HepG2 (cell line): ENCODE results near the gene SDF2. TPM values are rescaled to one million over a fixed set of nuclear protein-coding genes. Genes with fewer than 3 reads are reported as not detected.

Experiments used
- EZH2 ChIP-seq: conservative IDR thresholded peaks from 2 replicates; pipeline ENCODE4 v1.6.1; 2012; ENCODE audit warnings: mild to moderate bottlenecking, low read depth, low read length, moderate library complexity
- FOXA3 ChIP-seq: IDR thresholded peaks from 2 replicates; pipeline ENCODE4 v1.6.1; 2016; ENCODE audit warnings: missing genetic modification reagents, missing compliant biosample characterization
- HOXA5 ChIP-seq: sonication (generic); formaldehyde crosslinking; IDR thresholded peaks from 2 replicates; pipeline ENCODE4 v1.4.0; 2020; ENCODE audit warnings: missing genetic modification reagents
- NBN ChIP-seq: fragments of 450-650 bp; conservative IDR thresholded peaks from 2 replicates; pipeline ENCODE4 v1.6.1; 2017
- NRL ChIP-seq: sonication (generic); formaldehyde crosslinking; IDR thresholded peaks from 2 replicates; pipeline ENCODE4 v1.5.0; 2020; ENCODE audit warnings: missing genetic modification reagents, mild to moderate bottlenecking, moderate library complexity, borderline replicate concordance
- POLR2AphosphoS2 ChIP-seq: IDR thresholded peaks from 2 replicates; pipeline ENCODE4 v1.6.1; 2011; ENCODE audit warnings: low read depth, low read length, improper control_type of control experiment
- SOX6 ChIP-seq, 2 experiments: fragments of 450-650 bp in 1 of 2; sonication (generic) in 1 of 2; formaldehyde crosslinking in 1 of 2; IDR thresholded peaks; 2 replicates each; pipeline versions ENCODE4 v1.4.0 to v1.6.1; 2017 to 2020; ENCODE audit warnings: antibody characterized with exemption in 1 of 2, mild to moderate bottlenecking in 1 of 2, missing genetic modification reagents in 1 of 2
- XRCC5 ChIP-seq: fragments of 200-400 bp; formaldehyde crosslinking; optimal IDR thresholded peaks from 2 replicates; pipeline ENCODE3; 2017; ENCODE audit warnings: mild to moderate bottlenecking, low read length
- YY1 ChIP-seq: IDR thresholded peaks from 2 replicates; pipeline ENCODE4 v1.6.1; 2011; ENCODE audit warnings: low read length, low read depth, moderate library complexity, mild to moderate bottlenecking; ENCODE audit not compliant: insufficient read depth, insufficient replicate concordance
- ZNF232 ChIP-seq: sonication (generic); formaldehyde crosslinking; IDR thresholded peaks from 2 replicates; pipeline ENCODE4 v1.4.0; 2020; ENCODE audit warnings: missing genetic modification reagents, borderline replicate concordance
- ZNF766 ChIP-seq: sonication (generic); formaldehyde crosslinking; IDR thresholded peaks from 2 replicates; pipeline ENCODE4 v1.5.0; 2020; ENCODE audit warnings: missing genetic modification reagents, borderline replicate concordance
- polyA plus RNA-seq, 8 experiments: library from polyadenylated mRNA; depleted of rRNA in 3 of 8; stranded (reverse) in 7 of 8; unstranded in 1 of 8; fragments of >200 nt; fragmentation: Illumina TruSeq in 4 of 8; extraction: Trizol in 4 of 8; gene quantifications; 2 replicates each; pipeline versions ENCODE4 v1.2.1 to v1.2.3, GENCODE V29; 2011 to 2016; ENCODE audit warnings: low read depth in 4 of 8, missing spikeins in 1 of 8, mixed read lengths in 1 of 8; ENCODE audit not compliant: insufficient read depth in 1 of 8
- total RNA-seq, 5 experiments: library from RNA; depleted of rRNA; stranded (reverse); fragments of >200 nt; fragmentation: Illumina TruSeq; extraction: Trizol; gene quantifications; 2 replicates each; pipeline ENCODE4 v1.2.3, GENCODE V29; 2016; ENCODE audit warnings: low read depth in 1 of 5
- TF ChIP-seq, protein P1 (sequence below): sonication (generic); formaldehyde crosslinking; IDR thresholded peaks from 2 replicates; pipeline ENCODE4 v1.8.1; 2023; ENCODE audit warnings: mild to moderate bottlenecking, missing genetic modification reagents
- TF ChIP-seq, protein P2 (sequence below): sonication (generic); formaldehyde crosslinking; IDR thresholded peaks from 2 replicates; pipeline ENCODE4 v1.8.1; 2023; ENCODE audit warnings: missing genetic modification reagents, mild to moderate bottlenecking, borderline replicate concordance
- TF ChIP-seq, protein P3 (sequence below): sonication (generic); formaldehyde crosslinking; IDR thresholded peaks from 2 replicates; pipeline ENCODE4 v1.4.0; 2020; ENCODE audit warnings: missing genetic modification reagents, borderline replicate concordance
- TF ChIP-seq, protein P4 (sequence below): sonication (generic); formaldehyde crosslinking; IDR thresholded peaks from 2 replicates; pipeline ENCODE4 v1.5.0; 2020; ENCODE audit warnings: missing genetic modification reagents
- TF ChIP-seq, protein P5 (sequence below): IDR thresholded peaks from 2 replicates; pipeline ENCODE4 v1.4.0; 2020; ENCODE audit warnings: mild to moderate bottlenecking, missing genetic modification reagents
- TF ChIP-seq, protein P6 (sequence below): sonication (generic); formaldehyde crosslinking; IDR thresholded peaks from 2 replicates; pipeline ENCODE4 v1.5.1; 2020; ENCODE audit warnings: mild to moderate bottlenecking, missing genetic modification reagents, moderate library complexity

The SDF2 gene
- total and polyA plus RNA-seq, 2 of the 13 experiments (the other 11 are each of a cell fraction or from before 2014, with no cell fraction given) = 58.2 to 58.4 TPM

DNA sequence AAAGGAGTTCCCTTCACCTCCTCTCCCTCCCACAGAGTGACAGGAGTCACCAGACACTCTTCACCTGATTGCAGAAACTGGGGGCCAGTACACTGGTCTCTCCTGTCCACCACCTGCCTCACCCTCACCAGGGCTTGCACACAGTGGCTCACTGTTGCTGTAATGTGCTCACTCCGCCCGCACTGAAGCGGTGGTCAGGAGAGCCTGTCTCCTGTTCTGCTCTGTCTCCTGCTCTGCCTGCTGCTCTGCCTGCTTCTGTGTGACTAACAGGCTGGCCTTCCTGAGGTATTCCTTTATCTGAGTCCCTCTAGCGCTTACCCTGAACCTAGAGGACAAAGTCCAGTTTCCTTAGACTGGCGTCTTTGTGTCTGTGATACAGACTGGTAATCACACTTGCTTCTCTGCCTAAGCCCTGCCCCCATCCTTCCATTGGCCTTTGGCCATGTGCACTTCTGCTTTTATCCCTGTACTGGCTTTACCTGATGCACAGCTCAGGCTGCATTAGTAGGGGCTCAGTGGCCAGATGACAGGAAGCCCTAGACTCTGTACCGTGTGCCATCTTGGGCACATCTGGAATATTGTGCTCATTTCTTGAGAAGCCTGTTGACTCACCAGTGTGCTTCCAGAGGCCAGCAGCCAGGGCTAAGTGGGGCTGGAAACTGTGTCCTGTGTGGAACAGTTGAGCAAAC is 36.7 kb upstream of the SDF2 start (continued):
- TF ChIP-seq, protein P1, sequence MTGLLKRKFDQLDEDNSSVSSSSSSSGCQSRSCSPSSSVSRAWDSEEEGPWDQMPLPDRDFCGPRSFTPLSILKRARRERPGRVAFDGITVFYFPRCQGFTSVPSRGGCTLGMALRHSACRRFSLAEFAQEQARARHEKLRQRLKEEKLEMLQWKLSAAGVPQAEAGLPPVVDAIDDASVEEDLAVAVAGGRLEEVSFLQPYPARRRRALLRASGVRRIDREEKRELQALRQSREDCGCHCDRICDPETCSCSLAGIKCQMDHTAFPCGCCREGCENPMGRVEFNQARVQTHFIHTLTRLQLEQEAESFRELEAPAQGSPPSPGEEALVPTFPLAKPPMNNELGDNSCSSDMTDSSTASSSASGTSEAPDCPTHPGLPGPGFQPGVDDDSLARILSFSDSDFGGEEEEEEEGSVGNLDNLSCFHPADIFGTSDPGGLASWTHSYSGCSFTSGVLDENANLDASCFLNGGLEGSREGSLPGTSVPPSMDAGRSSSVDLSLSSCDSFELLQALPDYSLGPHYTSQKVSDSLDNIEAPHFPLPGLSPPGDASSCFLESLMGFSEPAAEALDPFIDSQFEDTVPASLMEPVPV = peak; percentile 80
- TF ChIP-seq, protein P2, sequence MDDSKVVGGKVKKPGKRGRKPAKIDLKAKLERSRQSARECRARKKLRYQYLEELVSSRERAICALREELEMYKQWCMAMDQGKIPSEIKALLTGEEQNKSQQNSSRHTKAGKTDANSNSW (CRISPR knock-in tag) = peak; percentile 46; the same call in 1 of the 2 replicates
- TF ChIP-seq, protein P3, sequence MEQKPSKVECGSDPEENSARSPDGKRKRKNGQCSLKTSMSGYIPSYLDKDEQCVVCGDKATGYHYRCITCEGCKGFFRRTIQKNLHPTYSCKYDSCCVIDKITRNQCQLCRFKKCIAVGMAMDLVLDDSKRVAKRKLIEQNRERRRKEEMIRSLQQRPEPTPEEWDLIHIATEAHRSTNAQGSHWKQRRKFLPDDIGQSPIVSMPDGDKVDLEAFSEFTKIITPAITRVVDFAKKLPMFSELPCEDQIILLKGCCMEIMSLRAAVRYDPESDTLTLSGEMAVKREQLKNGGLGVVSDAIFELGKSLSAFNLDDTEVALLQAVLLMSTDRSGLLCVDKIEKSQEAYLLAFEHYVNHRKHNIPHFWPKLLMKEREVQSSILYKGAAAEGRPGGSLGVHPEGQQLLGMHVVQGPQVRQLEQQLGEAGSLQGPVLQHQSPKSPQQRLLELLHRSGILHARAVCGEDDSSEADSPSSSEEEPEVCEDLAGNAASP (CRISPR knock-in tag) = peak; percentile 18; the same call in 1 of the 2 replicates
- TF ChIP-seq, protein P4, sequence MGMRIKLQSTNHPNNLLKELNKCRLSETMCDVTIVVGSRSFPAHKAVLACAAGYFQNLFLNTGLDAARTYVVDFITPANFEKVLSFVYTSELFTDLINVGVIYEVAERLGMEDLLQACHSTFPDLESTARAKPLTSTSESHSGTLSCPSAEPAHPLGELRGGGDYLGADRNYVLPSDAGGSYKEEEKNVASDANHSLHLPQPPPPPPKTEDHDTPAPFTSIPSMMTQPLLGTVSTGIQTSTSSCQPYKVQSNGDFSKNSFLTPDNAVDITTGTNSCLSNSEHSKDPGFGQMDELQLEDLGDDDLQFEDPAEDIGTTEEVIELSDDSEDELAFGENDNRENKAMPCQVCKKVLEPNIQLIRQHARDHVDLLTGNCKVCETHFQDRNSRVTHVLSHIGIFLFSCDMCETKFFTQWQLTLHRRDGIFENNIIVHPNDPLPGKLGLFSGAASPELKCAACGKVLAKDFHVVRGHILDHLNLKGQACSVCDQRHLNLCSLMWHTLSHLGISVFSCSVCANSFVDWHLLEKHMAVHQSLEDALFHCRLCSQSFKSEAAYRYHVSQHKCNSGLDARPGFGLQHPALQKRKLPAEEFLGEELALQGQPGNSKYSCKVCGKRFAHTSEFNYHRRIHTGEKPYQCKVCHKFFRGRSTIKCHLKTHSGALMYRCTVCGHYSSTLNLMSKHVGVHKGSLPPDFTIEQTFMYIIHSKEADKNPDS (CRISPR knock-in tag) = no peak
- TF ChIP-seq NBN (no peak), ZNF766 (CRISPR knock-in tag) (0 out of 2 replicates have a peak, but pooled peaks have one; percentile 45), NRL (CRISPR knock-in tag) (no peak), SOX6 (IDR thresholded peaks at IDR 0.05) (no peak), SOX6 (CRISPR knock-in tag; IDR thresholded peaks at IDR 0.05) (peak; percentile 94), FOXA3 (CRISPR knock-in tag) (peak; percentile 80), ZNF232 (CRISPR knock-in tag) (no peak; the same call in 1 of the 2 replicates), XRCC5 (peak; percentile 88), YY1 (peak; percentile 61), EZH2 (no peak), POLR2AphosphoS2 (peak; percentile 78; the same call in 1 of the 2 replicates), HOXA5 (CRISPR knock-in tag) (peak; percentile 66; the same call in 1 of the 2 replicates)
- TF ChIP-seq, protein P5, sequence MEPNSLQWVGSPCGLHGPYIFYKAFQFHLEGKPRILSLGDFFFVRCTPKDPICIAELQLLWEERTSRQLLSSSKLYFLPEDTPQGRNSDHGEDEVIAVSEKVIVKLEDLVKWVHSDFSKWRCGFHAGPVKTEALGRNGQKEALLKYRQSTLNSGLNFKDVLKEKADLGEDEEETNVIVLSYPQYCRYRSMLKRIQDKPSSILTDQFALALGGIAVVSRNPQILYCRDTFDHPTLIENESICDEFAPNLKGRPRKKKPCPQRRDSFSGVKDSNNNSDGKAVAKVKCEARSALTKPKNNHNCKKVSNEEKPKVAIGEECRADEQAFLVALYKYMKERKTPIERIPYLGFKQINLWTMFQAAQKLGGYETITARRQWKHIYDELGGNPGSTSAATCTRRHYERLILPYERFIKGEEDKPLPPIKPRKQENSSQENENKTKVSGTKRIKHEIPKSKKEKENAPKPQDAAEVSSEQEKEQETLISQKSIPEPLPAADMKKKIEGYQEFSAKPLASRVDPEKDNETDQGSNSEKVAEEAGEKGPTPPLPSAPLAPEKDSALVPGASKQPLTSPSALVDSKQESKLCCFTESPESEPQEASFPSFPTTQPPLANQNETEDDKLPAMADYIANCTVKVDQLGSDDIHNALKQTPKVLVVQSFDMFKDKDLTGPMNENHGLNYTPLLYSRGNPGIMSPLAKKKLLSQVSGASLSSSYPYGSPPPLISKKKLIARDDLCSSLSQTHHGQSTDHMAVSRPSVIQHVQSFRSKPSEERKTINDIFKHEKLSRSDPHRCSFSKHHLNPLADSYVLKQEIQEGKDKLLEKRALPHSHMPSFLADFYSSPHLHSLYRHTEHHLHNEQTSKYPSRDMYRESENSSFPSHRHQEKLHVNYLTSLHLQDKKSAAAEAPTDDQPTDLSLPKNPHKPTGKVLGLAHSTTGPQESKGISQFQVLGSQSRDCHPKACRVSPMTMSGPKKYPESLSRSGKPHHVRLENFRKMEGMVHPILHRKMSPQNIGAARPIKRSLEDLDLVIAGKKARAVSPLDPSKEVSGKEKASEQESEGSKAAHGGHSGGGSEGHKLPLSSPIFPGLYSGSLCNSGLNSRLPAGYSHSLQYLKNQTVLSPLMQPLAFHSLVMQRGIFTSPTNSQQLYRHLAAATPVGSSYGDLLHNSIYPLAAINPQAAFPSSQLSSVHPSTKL (CRISPR knock-in tag) = peak; percentile 83
- TF ChIP-seq, protein P6, sequence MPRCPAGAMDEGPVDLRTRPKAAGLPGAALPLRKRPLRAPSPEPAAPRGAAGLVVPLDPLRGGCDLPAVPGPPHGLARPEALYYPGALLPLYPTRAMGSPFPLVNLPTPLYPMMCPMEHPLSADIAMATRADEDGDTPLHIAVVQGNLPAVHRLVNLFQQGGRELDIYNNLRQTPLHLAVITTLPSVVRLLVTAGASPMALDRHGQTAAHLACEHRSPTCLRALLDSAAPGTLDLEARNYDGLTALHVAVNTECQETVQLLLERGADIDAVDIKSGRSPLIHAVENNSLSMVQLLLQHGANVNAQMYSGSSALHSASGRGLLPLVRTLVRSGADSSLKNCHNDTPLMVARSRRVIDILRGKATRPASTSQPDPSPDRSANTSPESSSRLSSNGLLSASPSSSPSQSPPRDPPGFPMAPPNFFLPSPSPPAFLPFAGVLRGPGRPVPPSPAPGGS (CRISPR knock-in tag) = peak; percentile 45; the same call in 1 of the 2 replicates
